Neural progenitor cell (in vitro differentiated cells): ENCODE measurements around the gene GJB2. TPM values are rescaled to one million over a fixed set of nuclear protein-coding genes. Genes with fewer than 3 reads are reported as not detected.

Source experiments
- DNase-seq: peaks from one replicate; pipeline ENCODE4 v3.0.0-alpha.2; 2016; ENCODE audit warnings: low spot score
- H2AFZ ChIP-seq: fragments of 200-600 bp; sonication (generic); replicated peaks from 2 replicates; pipeline ENCODE4 v1.6.1; 2016; ENCODE audit warnings: antibody characterized with exemption
- H3F3A ChIP-seq: fragments of 200-600 bp; sonication (generic); 2 replicates; pipeline ENCODE4 v1.6.1; 2016; ENCODE audit warnings: antibody characterized with exemption, low read depth
- H3K27ac ChIP-seq: fragments of 200-600 bp; sonication (generic); 2 replicates; pipeline ENCODE4 v1.5.1; 2016; ENCODE audit warnings: mild to moderate bottlenecking
- H3K27me3 ChIP-seq: fragments of 200-600 bp; sonication (generic); 2 replicates; pipeline ENCODE4 v1.6.1; 2016; ENCODE audit warnings: mild to moderate bottlenecking, moderate library complexity
- H3K36me3 ChIP-seq: fragments of 200-600 bp; sonication (generic); 2 replicates; pipeline ENCODE4 v1.5.1; 2016
- H3K4me1 ChIP-seq: fragments of 200-600 bp; sonication (generic); 2 replicates; pipeline ENCODE4 v1.6.1; 2016; ENCODE audit warnings: mixed run types
- H3K4me2 ChIP-seq: fragments of 200-600 bp; sonication (generic); 2 replicates; pipeline ENCODE4 v1.6.1; 2016
- H3K4me3 ChIP-seq: fragments of 200-600 bp; sonication (generic); 2 replicates; pipeline ENCODE4 v1.5.1; 2016
- H3K79me2 ChIP-seq: fragments of 200-600 bp; sonication (generic); 2 replicates; pipeline ENCODE4 v1.6.1; 2016; ENCODE audit warnings: low read depth
- H3K9ac ChIP-seq: fragments of 200-600 bp; sonication (generic); 2 replicates; pipeline ENCODE4 v1.6.1; 2016
- H3K9me3 ChIP-seq: fragments of 200-600 bp; sonication (generic); 2 replicates; pipeline ENCODE4 v1.5.1; 2016; ENCODE audit warnings: low read depth
- H4K20me1 ChIP-seq: fragments of 200-600 bp; sonication (generic); 2 replicates; pipeline ENCODE4 v1.6.1; 2016; ENCODE audit warnings: low read depth
- H3K27ac Mint-ChIP-seq: 3 replicates; pipeline ENCODE4 v1.8.0; 2021; ENCODE audit warnings: mixed read lengths
- H3K27me3 Mint-ChIP-seq: 2 replicates; pipeline ENCODE4 v1.8.0; 2022; ENCODE audit warnings: low read depth, mild to moderate bottlenecking, inconsistent platforms, moderate library complexity, mixed read lengths; ENCODE audit not compliant: insufficient read depth
- H3K36me3 Mint-ChIP-seq: 3 replicates; pipeline ENCODE4 v1.8.0; 2021; ENCODE audit warnings: mixed read lengths
- H3K4me1 Mint-ChIP-seq: 3 replicates; pipeline ENCODE4 v1.8.0; 2021; ENCODE audit warnings: mixed read lengths
- H3K4me3 Mint-ChIP-seq: 3 replicates; pipeline ENCODE4 v1.8.0; 2021; ENCODE audit warnings: mild to moderate bottlenecking, moderate library complexity, mixed read lengths
- H3K9me3 Mint-ChIP-seq: 3 replicates; pipeline ENCODE4 v1.8.0; 2020; ENCODE audit warnings: mixed read lengths
- EZH2 ChIP-seq: fragments of 200-600 bp; sonication (generic); IDR thresholded peaks from 2 replicates; pipeline ENCODE4 v1.6.1; 2017; ENCODE audit warnings: antibody characterized with exemption, mild to moderate bottlenecking, moderate library complexity
- EZH2phosphoT487 ChIP-seq: fragments of 200-600 bp; sonication (generic); IDR thresholded peaks from 2 replicates; pipeline ENCODE4 v1.6.1; 2017; ENCODE audit warnings: antibody characterized with exemption
- total RNA-seq: library from RNA; depleted of rRNA; stranded (reverse); fragments of >200 nt; gene quantifications from 2 replicates; pipeline ENCODE4 v1.2.3, GENCODE V29; 2015; ENCODE audit warnings: low replicate concordance
- TF ChIP-seq, protein P1 (sequence below): fragments of 200-600 bp; sonication (generic); IDR thresholded peaks from 2 replicates; pipeline ENCODE4 v1.5.1; 2017; ENCODE audit warnings: antibody characterized with exemption, mild to moderate bottlenecking

GJB2 gene
- total RNA-seq, 1 donor from 2014 or later, result not detected

DNA sequence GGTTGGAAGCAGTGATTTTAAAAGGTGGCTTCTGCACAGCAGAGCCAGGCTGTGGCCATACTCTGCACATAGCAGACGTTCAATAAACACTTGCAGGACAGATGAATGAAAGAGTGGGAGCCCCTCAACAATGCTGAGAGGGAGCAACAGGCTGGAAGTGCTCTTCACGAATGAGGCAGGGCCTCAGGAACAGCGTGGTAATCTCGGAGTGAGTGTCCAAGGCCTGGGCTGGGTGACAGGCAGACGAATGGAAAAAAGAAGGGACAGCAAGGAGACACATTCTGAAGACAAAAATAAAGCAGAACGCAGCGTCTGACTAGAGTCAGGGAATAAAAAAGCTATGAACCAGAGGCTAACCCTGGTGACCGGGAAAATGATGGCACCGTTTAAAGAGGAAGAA lies 43.0 kb downstream of the GJB2 start:
- no peaks in the 10 kb centered on the region for H3K27me3 ChIP-seq
- no peak for DNase-seq
- no peak overlapping the region for H3K4me2 ChIP-seq
- no peaks in the 10 kb centered on the region for H3K36me3 ChIP-seq
- H3K27me3 Mint-ChIP-seq, result peaks cover 18% of the 10 kb centered on the region
- H3K9ac ChIP-seq, result no peak overlapping the region
- H3K27ac ChIP-seq, result no peak overlapping the region
- TF ChIP-seq EZH2phosphoT487, result no peak
- TF ChIP-seq, protein P1, sequence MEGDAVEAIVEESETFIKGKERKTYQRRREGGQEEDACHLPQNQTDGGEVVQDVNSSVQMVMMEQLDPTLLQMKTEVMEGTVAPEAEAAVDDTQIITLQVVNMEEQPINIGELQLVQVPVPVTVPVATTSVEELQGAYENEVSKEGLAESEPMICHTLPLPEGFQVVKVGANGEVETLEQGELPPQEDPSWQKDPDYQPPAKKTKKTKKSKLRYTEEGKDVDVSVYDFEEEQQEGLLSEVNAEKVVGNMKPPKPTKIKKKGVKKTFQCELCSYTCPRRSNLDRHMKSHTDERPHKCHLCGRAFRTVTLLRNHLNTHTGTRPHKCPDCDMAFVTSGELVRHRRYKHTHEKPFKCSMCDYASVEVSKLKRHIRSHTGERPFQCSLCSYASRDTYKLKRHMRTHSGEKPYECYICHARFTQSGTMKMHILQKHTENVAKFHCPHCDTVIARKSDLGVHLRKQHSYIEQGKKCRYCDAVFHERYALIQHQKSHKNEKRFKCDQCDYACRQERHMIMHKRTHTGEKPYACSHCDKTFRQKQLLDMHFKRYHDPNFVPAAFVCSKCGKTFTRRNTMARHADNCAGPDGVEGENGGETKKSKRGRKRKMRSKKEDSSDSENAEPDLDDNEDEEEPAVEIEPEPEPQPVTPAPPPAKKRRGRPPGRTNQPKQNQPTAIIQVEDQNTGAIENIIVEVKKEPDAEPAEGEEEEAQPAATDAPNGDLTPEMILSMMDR, result no peak
- TF ChIP-seq EZH2, result no peak
- no peaks in the 10 kb centered on the region for H3K79me2 ChIP-seq
- H3K27ac Mint-ChIP-seq, result peak overlapping the region; percentile 39
- peaks cover 2% of the 10 kb centered on the region for H3K9me3 Mint-ChIP-seq
- peaks cover 14% of the 10 kb centered on the region for H3K4me1 Mint-ChIP-seq
- H3K4me3 ChIP-seq, result no peak overlapping the region
- H3F3A ChIP-seq, result peaks cover 4% of the 10 kb centered on the region
- H3K4me3 Mint-ChIP-seq, result no peak overlapping the region
- H2AFZ ChIP-seq, result peak overlapping the region; percentile 59
- no peaks in the 10 kb centered on the region for H4K20me1 ChIP-seq
- no peaks in the 10 kb centered on the region for H3K36me3 Mint-ChIP-seq
- no peaks in the 10 kb centered on the region for H3K9me3 ChIP-seq
- H3K4me1 ChIP-seq, result peaks cover 10% of the 10 kb centered on the region

DNA sequence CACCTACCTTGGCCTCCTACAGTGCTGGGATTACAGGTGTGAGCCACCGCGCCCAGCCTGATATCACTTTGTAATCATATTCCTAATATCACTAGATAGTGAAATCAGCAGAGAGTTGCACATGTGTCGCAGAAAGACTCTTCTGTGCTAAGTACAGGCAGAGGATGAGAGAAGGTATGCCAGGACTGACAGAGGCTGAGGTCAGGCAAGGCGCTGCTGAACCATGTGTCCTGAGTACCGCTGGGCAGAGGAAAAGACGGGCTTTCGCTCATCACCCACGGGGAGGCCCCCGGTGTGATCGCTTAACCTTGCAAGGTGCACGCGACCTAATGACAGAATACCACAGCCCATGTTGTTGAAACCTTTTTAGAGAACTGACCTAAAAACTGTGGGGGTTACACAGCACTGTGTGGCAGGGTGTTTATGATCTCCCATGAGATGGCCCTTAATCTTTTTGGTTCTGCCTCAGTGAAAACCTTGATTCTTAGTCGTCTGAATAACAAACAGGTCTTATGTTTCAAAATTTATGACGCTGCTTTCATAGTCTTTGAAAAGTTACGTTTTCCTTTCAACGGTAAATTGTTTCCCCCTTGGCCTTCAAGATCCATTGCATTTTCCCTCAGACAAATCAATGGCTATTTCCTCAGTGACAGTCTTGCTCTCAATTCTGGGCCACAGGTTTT lies 44.1 kb downstream of the GJB2 start:
- Mint-ChIP-seq H3K36me3 (no peaks in the 10 kb centered on the region), H3K4me3 (no peak overlapping the region), H3K4me1 (peaks cover 14% of the 10 kb centered on the region), H3K27me3 (peaks cover 17% of the 10 kb centered on the region), H3K9me3 (no peaks in the 10 kb centered on the region), H3K27ac (no peak overlapping the region)
- H3K4me1 ChIP-seq, result peaks cover 10% of the 10 kb centered on the region
- no peak for TF ChIP-seq EZH2phosphoT487
- TF ChIP-seq, protein P1, result no peak
- no peak for TF ChIP-seq EZH2
- H3K4me2 ChIP-seq, result no peak overlapping the region
- no peaks in the 10 kb centered on the region for H3K79me2 ChIP-seq
- no peak overlapping the region for H3K4me3 ChIP-seq
- no peak overlapping the region for H3K9ac ChIP-seq
- H2AFZ ChIP-seq, result no peak overlapping the region
- H4K20me1 ChIP-seq, result no peaks in the 10 kb centered on the region
- no peaks in the 10 kb centered on the region for H3F3A ChIP-seq
- H3K27me3 ChIP-seq, result no peaks in the 10 kb centered on the region
- H3K27ac ChIP-seq, result no peak overlapping the region
- DNase-seq, result no peak
- H3K9me3 ChIP-seq, result no peaks in the 10 kb centered on the region
- H3K36me3 ChIP-seq, result no peaks in the 10 kb centered on the region

DNA sequence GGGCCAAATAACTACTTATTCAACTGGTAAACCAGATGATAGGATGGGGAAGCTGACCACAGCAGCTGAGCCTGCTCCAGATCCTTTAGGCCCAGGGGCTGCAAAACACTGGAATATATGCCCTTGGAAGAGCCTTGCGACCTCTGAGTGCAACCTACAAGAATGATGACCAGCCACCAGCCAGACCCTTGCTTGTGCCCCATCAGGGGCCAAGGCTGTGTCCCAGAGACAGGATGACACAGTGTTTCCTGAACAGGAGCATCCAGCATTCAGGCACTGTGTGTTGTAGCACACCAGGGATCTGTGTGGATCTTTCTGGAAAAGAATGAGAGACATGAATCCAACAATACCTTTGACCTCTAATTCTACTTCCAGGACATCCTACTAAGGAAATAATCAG lies 46.4 kb downstream of the GJB2 start:
- Mint-ChIP-seq H3K27ac (no peak overlapping the region), H3K9me3 (no peaks in the 10 kb centered on the region), H3K36me3 (no peaks in the 10 kb centered on the region), H3K27me3 (peaks cover 15% of the 10 kb centered on the region), H3K4me1 (peaks cover 14% of the 10 kb centered on the region), H3K4me3 (no peak overlapping the region)
- Histone ChIP-seq H3K9ac (no peak overlapping the region), H3K4me3 (no peak overlapping the region), H3K36me3 (no peaks in the 10 kb centered on the region), H3K4me2 (no peak overlapping the region), H3K9me3 (no peaks in the 10 kb centered on the region), H3F3A (no peaks in the 10 kb centered on the region), H3K4me1 (peaks cover 10% of the 10 kb centered on the region), H3K27ac (no peak overlapping the region), H3K79me2 (no peaks in the 10 kb centered on the region), H2AFZ (no peak overlapping the region), H3K27me3 (no peaks in the 10 kb centered on the region), H4K20me1 (no peaks in the 10 kb centered on the region)
- TF ChIP-seq, protein P1, result no peak
- TF ChIP-seq EZH2phosphoT487 (no peak), EZH2 (no peak)
- no peak for DNase-seq
